ENCODE measurements around the gene SERGEF. TPM values are rescaled to one million over a fixed set of nuclear protein-coding genes. Genes with fewer than 3 reads are reported as not detected.
A peak's percentile ranks its signal among the peaks of the same experiment; 100 is the strongest.

Gene SERGEF
- total RNA-seq, 4 donors from 2014 or later, result 32.0 to 50.2 (median 37.6) TPM

- TF ChIP-seq POLR2A (IDR thresholded peaks at IDR 0.05; ENCODE audit: low read depth) (no peak), CTCF (IDR thresholded peaks at IDR 0.05) (no peak), EP300 (IDR thresholded peaks at IDR 0.05) (no peak), POLR2AphosphoS5 (IDR thresholded peaks at IDR 0.05) (no peak)
- Histone ChIP-seq H3K4me3 (no peak overlapping the region), H3K4me1 (no peaks in the 10 kb centered on the region), H3K36me3 (no peaks in the 10 kb centered on the region), H3K27me3 (peaks cover 0 to 7% (median 0%) of the 10 kb centered on the region in 4 donors), H3K27ac (replicated peaks in 1 of 4) (no peak overlapping the region), H3K9me3 (peaks cover 0 to 8% (median 4%) of the 10 kb centered on the region in 4 donors)
- 89% methylated on average over 12 of the region's 17 CpGs for WGBS
- intact Hi-C loops (cut with DNase I), result loop anchor here (10.0 kb wide), 1 partner anchor 212 kb away; no protein-coding TSS in a partner anchor
- DNase-seq (ENCODE audit: extremely low spot score), result no peak
Observed at GRCh38 chr11:17762309-17762974, 250.4 kb downstream of the SERGEF start.

- H3K9me3 ChIP-seq, result peaks cover 0 to 8% (median 4%) of the 10 kb centered on the region in 4 donors
- no peaks in the 10 kb centered on the region for H3K36me3 ChIP-seq
- peaks cover 0 to 7% (median 0%) of the 10 kb centered on the region in 4 donors for H3K27me3 ChIP-seq
- no peaks in the 10 kb centered on the region for H3K4me1 ChIP-seq
- intact Hi-C loops (cut with DNase I), result loop anchor here (10.0 kb wide), 1 partner anchor 214 kb away; no protein-coding TSS in a partner anchor
- no peak for DNase-seq (ENCODE audit: extremely low spot score)
- no peak overlapping the region for H3K27ac ChIP-seq (replicated peaks in 1 of 4)
- no peak overlapping the region for H3K4me3 ChIP-seq
- peak; percentile 45 to 57 (median 55) for TF ChIP-seq CTCF (IDR thresholded peaks at IDR 0.05)
- no peak for TF ChIP-seq POLR2AphosphoS5 (IDR thresholded peaks at IDR 0.05)
- TF ChIP-seq EP300 (IDR thresholded peaks at IDR 0.05), result no peak
- TF ChIP-seq POLR2A (IDR thresholded peaks at IDR 0.05; ENCODE audit: low read depth), result no peak
- WGBS, result 52% methylated on average over 22 of the region's 23 CpGs
Observed at GRCh38 chr11:17760102-17761029, 252.5 kb downstream of the SERGEF start.

- Histone ChIP-seq H3K27ac (replicated peaks in 1 of 4) (no peak overlapping the region), H3K4me3 (no peak overlapping the region), H3K27me3 (peaks cover 0 to 19% (median 0%) of the 10 kb centered on the region in 4 donors), H3K36me3 (no peaks in the 10 kb centered on the region), H3K9me3 (peaks cover 0 to 8% (median 4%) of the 10 kb centered on the region in 4 donors), H3K4me1 (no peaks in the 10 kb centered on the region)
- WGBS, result 72% methylated on average over 3 of the region's 3 CpGs
- TF ChIP-seq EP300 (IDR thresholded peaks at IDR 0.05), result no peak
- TF ChIP-seq POLR2A (IDR thresholded peaks at IDR 0.05; ENCODE audit: low read depth), result no peak
- TF ChIP-seq CTCF (IDR thresholded peaks at IDR 0.05), result no peak
- TF ChIP-seq POLR2AphosphoS5 (IDR thresholded peaks at IDR 0.05), result no peak
- DNase-seq (ENCODE audit: extremely low spot score), result no peak
- intact Hi-C loops (cut with DNase I), result no loop called here
Observed at GRCh38 chr11:17755891-17756290, 257.0 kb downstream of the SERGEF start.

- TF ChIP-seq CTCF (IDR thresholded peaks at IDR 0.05) (no peak), EP300 (IDR thresholded peaks at IDR 0.05) (no peak), POLR2A (IDR thresholded peaks at IDR 0.05; ENCODE audit: low read depth) (no peak), POLR2AphosphoS5 (IDR thresholded peaks at IDR 0.05) (no peak)
- Histone ChIP-seq H3K9me3 (peaks cover 0 to 3% (median 1%) of the 10 kb centered on the region in 4 donors), H3K4me1 (no peaks in the 10 kb centered on the region), H3K27ac (replicated peaks in 1 of 4) (no peak overlapping the region), H3K27me3 (peaks cover 0 to 19% (median 0%) of the 10 kb centered on the region in 4 donors), H3K4me3 (no peak overlapping the region), H3K36me3 (no peaks in the 10 kb centered on the region)
- no peak for DNase-seq (ENCODE audit: extremely low spot score)
- intact Hi-C loops (cut with DNase I), result no loop called here
- WGBS, result 83% methylated on average over 7 of the region's 10 CpGs
Observed at GRCh38 chr11:17753641-17754040, 259.2 kb downstream of the SERGEF start.

Measured in esophagus muscularis mucosa (tissue), 4 donors.